HG02981 (cell line): ENCODE data around the gene MCAT.
"Not testable (repeated sequence)": the region's sequence is repeated elsewhere in the genome, so short reads cannot be mapped to it uniquely, and the experiment has no call there.

Experiments
- ATAC-seq: cut with Tn5 transposase; IDR thresholded peaks from one replicate; pipeline ENCODE4 v1.9.1; 2021; ENCODE audit warnings: mild to moderate bottlenecking, moderate library complexity; ENCODE audit not compliant: unreplicated experiment

MCAT gene

GRCh38 chr22:43156413-43156812, 13.2 kb upstream of the MCAT start:
- no peak for ATAC-seq

GRCh38 chr22:43155789-43156188, 12.6 kb upstream of the MCAT start:
- no peak for ATAC-seq

GRCh38 chr22:43154887-43155536, 11.8 kb upstream of the MCAT start:
- ATAC-seq, result no peak

- no peak for ATAC-seq
Measured at GRCh38 chr22:43153899-43154298, 10.7 kb upstream of the MCAT start.

- ATAC-seq, result no peak
Measured at GRCh38 chr22:43152357-43153071, 9.3 kb upstream of the MCAT start.

- no peak for ATAC-seq
Measured at GRCh38 chr22:43152003-43152356, 8.8 kb upstream of the MCAT start.

- ATAC-seq, result no peak
Measured at GRCh38 chr22:43151251-43152002, 8.2 kb upstream of the MCAT start, which contains the start of gene TSPO. TSPO (plus strand) TSS chr22:43151559; CDS start chr22:43159239, 7,680 bp downstream.

- no peak for ATAC-seq
Measured at GRCh38 chr22:43150731-43151206, 7.6 kb upstream of the MCAT start.

GRCh38 chr22:43148581-43148980, 5.4 kb upstream of the MCAT start:
- no peak for ATAC-seq

- ATAC-seq, result no peak
Measured at GRCh38 chr22:43147821-43148220, 4.6 kb upstream of the MCAT start.

- not testable (repeated sequence) for ATAC-seq
Measured at GRCh38 chr22:43146332-43146731, 3.1 kb upstream of the MCAT start.

GRCh38 chr22:43145371-43145770, 2.2 kb upstream of the MCAT start:
- not testable (repeated sequence) for ATAC-seq

- ATAC-seq, result no peak
Measured at GRCh38 chr22:43144949-43145348, 1.8 kb upstream of the MCAT start.

- ATAC-seq, result no peak
Measured at GRCh38 chr22:43136801-43137200, 6.4 kb downstream of the MCAT start.

- ATAC-seq, result no peak
Measured at GRCh38 chr22:43136255-43136654, 6.9 kb downstream of the MCAT start.

- ATAC-seq, result no peak
Measured at GRCh38 chr22:43135565-43135964, 7.6 kb downstream of the MCAT start.

GRCh38 chr22:43134553-43134952, 8.6 kb downstream of the MCAT start:
- ATAC-seq, result no peak

- ATAC-seq, result no peak
Measured at GRCh38 chr22:43133401-43133800, 9.8 kb downstream of the MCAT start.

GRCh38 chr22:43131773-43132501, 11.3 kb downstream of the MCAT start:
- no peak for ATAC-seq

- no peak for ATAC-seq
Measured at GRCh38 chr22:43129426-43130425, 13.5 kb downstream of the MCAT start.
